ENCODE measurements around the gene SOX21. TPM values are rescaled to one million over a fixed set of nuclear protein-coding genes. Genes with fewer than 3 reads are reported as not detected.

The SOX21 gene
- total and polyA plus RNA-seq, 2 of the 8 experiments (the other 6 are each of a cell fraction or from before 2014, with no cell fraction given) = 3.9 TPM

- TF ChIP-seq, protein P1, sequence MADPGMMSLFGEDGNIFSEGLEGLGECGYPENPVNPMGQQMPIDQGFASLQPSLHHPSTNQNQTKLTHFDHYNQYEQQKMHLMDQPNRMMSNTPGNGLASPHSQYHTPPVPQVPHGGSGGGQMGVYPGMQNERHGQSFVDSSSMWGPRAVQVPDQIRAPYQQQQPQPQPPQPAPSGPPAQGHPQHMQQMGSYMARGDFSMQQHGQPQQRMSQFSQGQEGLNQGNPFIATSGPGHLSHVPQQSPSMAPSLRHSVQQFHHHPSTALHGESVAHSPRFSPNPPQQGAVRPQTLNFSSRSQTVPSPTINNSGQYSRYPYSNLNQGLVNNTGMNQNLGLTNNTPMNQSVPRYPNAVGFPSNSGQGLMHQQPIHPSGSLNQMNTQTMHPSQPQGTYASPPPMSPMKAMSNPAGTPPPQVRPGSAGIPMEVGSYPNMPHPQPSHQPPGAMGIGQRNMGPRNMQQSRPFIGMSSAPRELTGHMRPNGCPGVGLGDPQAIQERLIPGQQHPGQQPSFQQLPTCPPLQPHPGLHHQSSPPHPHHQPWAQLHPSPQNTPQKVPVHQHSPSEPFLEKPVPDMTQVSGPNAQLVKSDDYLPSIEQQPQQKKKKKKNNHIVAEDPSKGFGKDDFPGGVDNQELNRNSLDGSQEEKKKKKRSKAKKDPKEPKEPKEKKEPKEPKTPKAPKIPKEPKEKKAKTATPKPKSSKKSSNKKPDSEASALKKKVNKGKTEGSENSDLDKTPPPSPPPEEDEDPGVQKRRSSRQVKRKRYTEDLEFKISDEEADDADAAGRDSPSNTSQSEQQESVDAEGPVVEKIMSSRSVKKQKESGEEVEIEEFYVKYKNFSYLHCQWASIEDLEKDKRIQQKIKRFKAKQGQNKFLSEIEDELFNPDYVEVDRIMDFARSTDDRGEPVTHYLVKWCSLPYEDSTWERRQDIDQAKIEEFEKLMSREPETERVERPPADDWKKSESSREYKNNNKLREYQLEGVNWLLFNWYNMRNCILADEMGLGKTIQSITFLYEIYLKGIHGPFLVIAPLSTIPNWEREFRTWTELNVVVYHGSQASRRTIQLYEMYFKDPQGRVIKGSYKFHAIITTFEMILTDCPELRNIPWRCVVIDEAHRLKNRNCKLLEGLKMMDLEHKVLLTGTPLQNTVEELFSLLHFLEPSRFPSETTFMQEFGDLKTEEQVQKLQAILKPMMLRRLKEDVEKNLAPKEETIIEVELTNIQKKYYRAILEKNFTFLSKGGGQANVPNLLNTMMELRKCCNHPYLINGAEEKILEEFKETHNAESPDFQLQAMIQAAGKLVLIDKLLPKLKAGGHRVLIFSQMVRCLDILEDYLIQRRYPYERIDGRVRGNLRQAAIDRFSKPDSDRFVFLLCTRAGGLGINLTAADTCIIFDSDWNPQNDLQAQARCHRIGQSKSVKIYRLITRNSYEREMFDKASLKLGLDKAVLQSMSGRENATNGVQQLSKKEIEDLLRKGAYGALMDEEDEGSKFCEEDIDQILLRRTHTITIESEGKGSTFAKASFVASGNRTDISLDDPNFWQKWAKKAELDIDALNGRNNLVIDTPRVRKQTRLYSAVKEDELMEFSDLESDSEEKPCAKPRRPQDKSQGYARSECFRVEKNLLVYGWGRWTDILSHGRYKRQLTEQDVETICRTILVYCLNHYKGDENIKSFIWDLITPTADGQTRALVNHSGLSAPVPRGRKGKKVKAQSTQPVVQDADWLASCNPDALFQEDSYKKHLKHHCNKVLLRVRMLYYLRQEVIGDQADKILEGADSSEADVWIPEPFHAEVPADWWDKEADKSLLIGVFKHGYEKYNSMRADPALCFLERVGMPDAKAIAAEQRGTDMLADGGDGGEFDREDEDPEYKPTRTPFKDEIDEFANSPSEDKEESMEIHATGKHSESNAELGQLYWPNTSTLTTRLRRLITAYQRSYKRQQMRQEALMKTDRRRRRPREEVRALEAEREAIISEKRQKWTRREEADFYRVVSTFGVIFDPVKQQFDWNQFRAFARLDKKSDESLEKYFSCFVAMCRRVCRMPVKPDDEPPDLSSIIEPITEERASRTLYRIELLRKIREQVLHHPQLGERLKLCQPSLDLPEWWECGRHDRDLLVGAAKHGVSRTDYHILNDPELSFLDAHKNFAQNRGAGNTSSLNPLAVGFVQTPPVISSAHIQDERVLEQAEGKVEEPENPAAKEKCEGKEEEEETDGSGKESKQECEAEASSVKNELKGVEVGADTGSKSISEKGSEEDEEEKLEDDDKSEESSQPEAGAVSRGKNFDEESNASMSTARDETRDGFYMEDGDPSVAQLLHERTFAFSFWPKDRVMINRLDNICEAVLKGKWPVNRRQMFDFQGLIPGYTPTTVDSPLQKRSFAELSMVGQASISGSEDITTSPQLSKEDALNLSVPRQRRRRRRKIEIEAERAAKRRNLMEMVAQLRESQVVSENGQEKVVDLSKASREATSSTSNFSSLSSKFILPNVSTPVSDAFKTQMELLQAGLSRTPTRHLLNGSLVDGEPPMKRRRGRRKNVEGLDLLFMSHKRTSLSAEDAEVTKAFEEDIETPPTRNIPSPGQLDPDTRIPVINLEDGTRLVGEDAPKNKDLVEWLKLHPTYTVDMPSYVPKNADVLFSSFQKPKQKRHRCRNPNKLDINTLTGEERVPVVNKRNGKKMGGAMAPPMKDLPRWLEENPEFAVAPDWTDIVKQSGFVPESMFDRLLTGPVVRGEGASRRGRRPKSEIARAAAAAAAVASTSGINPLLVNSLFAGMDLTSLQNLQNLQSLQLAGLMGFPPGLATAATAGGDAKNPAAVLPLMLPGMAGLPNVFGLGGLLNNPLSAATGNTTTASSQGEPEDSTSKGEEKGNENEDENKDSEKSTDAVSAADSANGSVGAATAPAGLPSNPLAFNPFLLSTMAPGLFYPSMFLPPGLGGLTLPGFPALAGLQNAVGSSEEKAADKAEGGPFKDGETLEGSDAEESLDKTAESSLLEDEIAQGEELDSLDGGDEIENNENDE (IDR thresholded peaks at IDR 0.05; ENCODE audit: insufficient replicate concordance, low read length) = no peak
- no peak for TF ChIP-seq SP1 (IDR thresholded peaks at IDR 0.05; ENCODE audit: low read depth, low read length)
- no peak for TF ChIP-seq TAF1 (IDR thresholded peaks at IDR 0.05; ENCODE audit: low read depth, low read length)
- TF ChIP-seq FOSL1 (IDR thresholded peaks at IDR 0.05; ENCODE audit: insufficient read depth, low read depth, low read length) = no peak
- TF ChIP-seq RXRA (IDR thresholded peaks at IDR 0.05; ENCODE audit: insufficient read depth, low read depth, low read length) = no peak
- no peak for TF ChIP-seq RNF2 (IDR thresholded peaks at IDR 0.05; ENCODE audit: borderline replicate concordance, low read depth, low read length, missing control alignments, poor library complexity, severe bottlenecking)
- TF ChIP-seq EP300 (IDR thresholded peaks at IDR 0.05; ENCODE audit: borderline replicate concordance in 1 of 2, low read depth in 2 of 2, low read length in 2 of 2) = no peak
- no peak for TF ChIP-seq EZH2 (IDR thresholded peaks at IDR 0.05; ENCODE audit: low read depth, low read length, severe bottlenecking)
- no peak for TF ChIP-seq TBP (IDR thresholded peaks at IDR 0.05; ENCODE audit: low read depth, low read length)
- no peak for TF ChIP-seq CHD1 (IDR thresholded peaks at IDR 0.05; ENCODE audit: low read depth, low read length)
Observed at GRCh38 chr13:94692030-94692429, 20.3 kb downstream of the SOX21 start (continued).
